ENCODE results near the gene SNRPA.
"Not testable (repeated sequence)": the region's sequence is repeated elsewhere in the genome, so short reads cannot be mapped to it uniquely, and the experiment has no call there.

SNRPA gene

GRCh38 chr19:40721936-40722661 lies 28.9 kb upstream of the SNRPA start:
- no peak for DNase-seq (ENCODE audit: low read depth)

- no peak for DNase-seq (ENCODE audit: low read depth)
Measured at GRCh38 chr19:40723661-40724254, 27.2 kb upstream of the SNRPA start.

GRCh38 chr19:40724315-40724714 lies 26.7 kb upstream of the SNRPA start:
- no peak for DNase-seq (ENCODE audit: low read depth)

- DNase-seq (ENCODE audit: low read depth): no peak
Measured at GRCh38 chr19:40724855-40725254, 26.1 kb upstream of the SNRPA start.

DNA sequence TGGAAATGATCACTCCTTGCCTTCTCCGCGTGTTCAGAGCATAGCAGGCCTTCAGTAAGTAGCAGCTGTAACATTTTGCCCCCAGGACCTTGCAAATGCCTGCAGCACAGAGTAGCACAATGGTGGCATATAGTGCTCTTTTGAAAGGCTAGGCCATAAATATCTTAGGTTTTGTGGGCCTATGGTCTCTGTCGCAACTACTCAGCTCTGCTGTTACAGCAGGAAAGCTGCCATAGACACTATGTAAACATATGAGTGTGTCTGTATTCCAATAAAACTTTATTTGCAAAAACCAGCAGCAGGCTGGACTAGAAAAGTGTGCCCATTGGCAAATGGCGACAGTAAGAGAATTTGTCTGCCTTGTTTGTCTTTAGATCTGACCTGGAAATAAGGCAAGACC lies 24.7 kb upstream of the SNRPA start:
- no peak for DNase-seq (ENCODE audit: low read depth)

GRCh38 chr19:40730065-40730464 lies 20.9 kb upstream of the SNRPA start:
- DNase-seq (ENCODE audit: low read depth): not testable (repeated sequence)

DNA sequence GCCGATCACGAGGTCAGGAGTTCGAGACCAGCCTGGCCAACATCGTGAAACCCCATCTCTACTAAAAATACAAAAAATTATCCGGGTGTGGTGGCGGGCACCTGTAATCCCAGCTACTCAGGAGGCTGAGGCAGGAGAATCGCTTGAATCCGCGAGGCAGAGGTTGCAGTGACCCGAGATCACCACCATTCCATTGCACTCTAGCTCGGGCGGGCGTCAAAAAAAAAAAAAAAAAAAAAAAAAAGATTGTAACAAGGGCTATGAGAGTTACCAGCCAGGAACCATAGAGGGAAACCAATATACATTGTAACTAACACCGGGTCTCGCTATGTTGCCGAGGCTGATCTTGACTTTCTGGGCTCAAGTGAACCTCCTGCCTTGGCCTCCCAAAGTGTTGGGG lies 18.7 kb upstream of the SNRPA start:
- not testable (repeated sequence) for DNase-seq (ENCODE audit: low read depth)

- no peak for DNase-seq (ENCODE audit: low read depth)
Measured at GRCh38 chr19:40733149-40733548, 17.9 kb upstream of the SNRPA start.

GRCh38 chr19:40735013-40735771 lies 15.8 kb upstream of the SNRPA start:
- no peak for DNase-seq (ENCODE audit: low read depth)

- no peak for DNase-seq (ENCODE audit: low read depth)
Measured at GRCh38 chr19:40736661-40737060, 14.3 kb upstream of the SNRPA start.

- DNase-seq (ENCODE audit: low read depth): no peak
Measured at GRCh38 chr19:40737102-40737644, 13.8 kb upstream of the SNRPA start.

DNA sequence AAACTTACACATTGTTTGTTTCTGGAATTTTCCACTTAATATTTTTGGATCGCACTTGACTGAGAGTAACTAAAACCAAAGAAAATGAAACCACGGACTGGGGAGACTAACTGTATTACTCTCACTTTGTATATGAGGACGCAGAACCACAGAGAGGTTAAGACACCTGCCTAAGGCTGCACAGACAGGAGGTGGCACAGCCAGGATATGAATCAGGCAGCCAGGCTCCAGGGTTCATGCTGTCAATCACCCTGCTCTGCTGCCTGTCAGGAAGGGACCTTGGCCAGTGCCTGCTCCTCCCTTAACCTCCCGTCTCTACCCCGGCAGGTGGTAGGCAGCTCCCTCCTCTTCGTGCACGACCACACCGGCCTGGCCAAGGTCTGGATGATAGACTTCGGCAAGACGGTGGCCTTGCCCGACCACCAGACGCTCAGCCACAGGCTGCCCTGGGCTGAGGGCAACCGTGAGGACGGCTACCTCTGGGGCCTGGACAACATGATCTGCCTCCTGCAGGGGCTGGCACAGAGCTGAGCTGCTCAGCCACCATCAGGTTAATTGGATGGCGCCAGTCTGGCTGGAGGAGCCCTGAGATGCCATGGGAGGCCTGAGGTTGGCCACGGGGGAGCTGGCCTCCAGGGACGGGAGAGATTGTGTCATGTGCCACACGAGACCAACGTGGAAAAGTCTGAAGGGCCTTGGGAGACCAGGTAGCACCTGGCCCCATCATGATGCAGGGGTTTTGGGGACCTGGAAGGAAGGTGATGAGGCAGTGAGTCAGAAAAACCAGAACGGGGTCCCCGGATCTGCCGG lies 11.8 kb upstream of the SNRPA start:
- no peak for DNase-seq (ENCODE audit: low read depth)

DNA sequence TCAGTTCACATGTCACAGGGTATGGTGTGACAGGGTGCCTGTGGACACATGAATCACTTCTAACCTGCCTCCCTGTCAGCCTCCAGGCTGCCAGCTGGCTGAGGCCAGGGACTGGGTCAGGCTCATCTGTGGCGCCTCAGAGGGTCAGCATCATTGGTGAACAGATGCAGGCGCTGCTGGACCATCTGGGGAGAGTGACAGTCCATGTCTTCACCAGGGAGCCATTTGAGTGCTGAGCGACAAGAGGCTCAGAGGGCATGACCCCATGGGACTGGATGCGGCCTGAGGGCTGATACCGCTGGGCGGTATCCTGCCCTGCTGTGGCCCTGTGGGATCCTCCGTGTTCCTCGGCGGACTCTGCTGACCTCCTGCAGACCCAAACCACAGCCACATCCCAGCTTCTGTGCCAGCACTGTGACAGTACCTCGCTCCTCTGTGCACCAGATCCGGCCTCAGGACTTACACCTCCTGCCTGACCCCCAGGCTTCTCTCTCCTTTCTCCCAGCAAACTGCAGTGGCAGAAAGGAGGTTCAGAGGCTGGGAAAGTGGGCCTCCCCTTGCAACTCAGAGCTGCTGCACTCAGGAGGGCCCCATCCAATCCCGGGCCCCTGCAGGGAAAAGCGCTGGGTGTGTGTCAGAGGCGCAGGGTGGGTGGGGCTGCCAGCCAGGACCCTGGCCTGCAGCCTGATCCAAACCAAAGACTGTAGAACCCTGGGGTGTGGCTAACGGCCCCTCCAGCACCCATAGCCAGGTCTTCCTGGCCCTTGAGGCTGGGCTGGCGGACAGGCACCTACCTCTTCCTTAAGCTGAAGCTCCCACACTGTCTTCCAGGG lies 10.9 kb upstream of the SNRPA start:
- no peak for DNase-seq (ENCODE audit: low read depth)

DNA sequence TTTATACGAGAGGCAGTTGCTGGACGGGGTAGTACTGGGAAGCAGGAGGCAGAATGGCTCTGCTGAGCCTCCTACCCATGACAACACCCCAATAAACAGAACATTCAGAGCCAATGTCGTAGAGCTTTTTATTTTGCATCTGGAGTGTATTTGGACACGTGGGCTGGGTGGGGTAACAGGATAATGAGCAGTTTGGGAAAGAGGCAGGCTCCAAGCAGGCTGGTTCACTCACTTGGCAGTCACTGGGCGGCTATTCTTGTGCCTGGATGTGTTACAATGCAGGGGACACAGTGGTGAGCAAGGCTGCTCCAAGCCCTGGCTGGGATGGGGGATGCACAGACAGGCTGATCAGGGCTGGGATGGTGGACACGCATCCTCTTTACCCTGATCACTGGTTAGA lies 10.3 kb upstream of the SNRPA start:
- no peak for DNase-seq (ENCODE audit: low read depth)

DNA sequence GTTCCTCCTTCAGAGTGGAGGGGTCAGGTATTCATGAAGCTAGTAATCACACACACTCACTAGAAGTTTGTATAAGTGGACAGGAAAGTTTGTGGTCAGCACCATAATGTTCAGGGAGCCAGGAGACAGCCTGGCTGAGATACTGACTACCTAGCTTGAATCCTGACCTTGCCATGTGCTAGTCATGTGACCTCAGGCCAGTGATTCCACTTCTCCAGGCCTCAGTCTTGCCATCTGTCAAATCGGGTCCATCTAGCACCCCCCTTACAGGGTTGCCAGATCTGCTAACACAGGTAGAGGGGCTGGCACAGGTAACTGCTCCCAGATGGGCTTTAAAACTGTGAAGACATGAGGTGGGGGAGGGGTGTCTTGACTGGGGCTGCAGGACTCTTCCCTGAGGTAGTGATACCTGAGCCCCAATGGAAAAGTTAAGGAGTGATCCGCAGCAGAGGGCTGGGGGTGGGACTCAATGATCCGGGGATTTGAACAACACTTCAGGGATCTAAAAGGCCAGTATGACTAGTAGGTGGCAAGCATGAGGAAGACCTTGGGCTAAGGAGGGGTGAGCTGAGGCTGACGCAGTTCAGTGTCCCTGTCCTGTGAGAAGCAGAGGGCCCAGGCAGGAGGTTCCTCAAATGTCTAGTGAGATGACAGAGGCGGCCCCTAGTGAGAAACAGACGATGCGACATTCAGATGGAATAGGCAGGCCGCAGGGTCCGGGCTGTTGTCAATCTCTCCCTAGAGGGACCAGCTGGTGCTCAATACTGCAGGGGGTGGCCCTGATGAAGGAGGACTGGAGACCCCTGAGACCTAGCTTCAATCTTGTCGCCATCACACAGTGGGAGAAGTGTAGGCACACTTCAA lies 9.2 kb upstream of the SNRPA start:
- no peak for DNase-seq (ENCODE audit: low read depth)

DNA sequence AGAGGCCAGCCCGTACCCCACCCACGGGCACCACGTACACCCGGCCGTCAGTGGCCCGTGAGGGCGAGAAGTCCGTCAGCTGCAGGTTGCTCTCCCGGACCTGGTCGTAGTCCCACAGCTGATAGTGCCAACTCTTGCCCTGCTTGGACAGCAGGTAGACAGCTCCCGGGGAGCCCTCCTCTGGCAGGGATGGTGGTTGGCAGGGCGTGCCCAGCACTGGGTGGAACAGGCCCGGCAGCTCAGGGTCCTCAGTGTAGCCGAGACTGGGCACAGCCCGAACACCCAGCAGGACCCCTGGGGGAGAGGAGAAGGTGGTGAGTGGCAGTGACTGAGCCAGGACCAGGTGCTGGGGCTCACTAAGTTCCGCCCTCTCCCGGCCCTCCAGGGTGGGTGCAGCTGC lies 8.5 kb upstream of the SNRPA start:
- DNase-seq (ENCODE audit: low read depth): no peak

DNA sequence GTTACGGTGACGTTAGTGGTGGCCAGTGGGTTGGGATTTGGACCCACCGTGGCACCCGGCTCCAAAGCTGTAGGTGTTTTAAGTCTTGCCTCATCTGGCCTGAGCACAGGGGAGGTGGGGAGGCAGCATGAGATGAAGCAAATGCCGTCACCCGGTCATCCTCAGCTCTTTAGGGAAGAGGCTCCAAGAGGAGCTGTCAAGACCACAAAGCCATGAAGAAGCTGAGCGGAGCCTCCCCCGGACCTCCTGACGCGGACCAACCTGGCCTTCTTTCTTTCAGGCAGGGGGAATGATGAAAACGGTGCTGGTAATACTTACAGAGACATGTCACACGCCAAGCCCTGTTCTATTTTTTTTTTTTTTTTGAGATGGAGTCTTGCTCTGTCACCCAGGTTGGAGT lies 8.1 kb upstream of the SNRPA start:
- no peak for DNase-seq (ENCODE audit: low read depth)

DNA sequence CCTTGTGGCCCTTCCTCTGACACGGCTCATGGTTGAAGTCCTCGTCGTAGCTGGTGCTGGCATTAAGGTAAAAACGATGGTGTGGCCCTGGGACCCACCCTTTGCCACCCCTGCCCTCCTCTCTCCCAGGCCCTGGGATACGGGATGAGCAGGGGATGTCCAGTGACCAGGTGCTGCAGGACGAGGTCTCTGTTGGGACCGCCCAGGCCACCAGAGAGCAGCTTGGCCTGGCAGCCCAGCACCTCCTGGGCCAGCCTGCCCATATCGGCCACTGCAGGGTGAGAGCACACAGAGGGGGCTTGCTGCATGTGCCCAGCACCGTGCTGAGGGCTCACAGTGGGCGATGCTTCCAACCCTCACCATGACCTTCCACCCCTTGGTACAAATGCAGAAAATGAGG lies 7.1 kb upstream of the SNRPA start:
- no peak for DNase-seq (ENCODE audit: low read depth)

- DNase-seq (ENCODE audit: low read depth): no peak
Measured at GRCh38 chr19:40744554-40745401, 6.2 kb upstream of the SNRPA start.
